MM.1S (cell line): Measurements from ENCODE around the gene CPNE2.

Source experiments
- DNase-seq: peaks from one replicate; pipeline ENCODE4 v3.0.0-alpha.2; 2015
- H2AFZ ChIP-seq: fragments of 300-600 bp; sonication (generic); 2 replicates; pipeline ENCODE4 v1.6.0; 2016; ENCODE audit warnings: antibody characterized with exemption, low read length
- H3F3A ChIP-seq: fragments of 300-600 bp; sonication (generic); 2 replicates; pipeline ENCODE4 v1.6.1; 2016; ENCODE audit warnings: mild to moderate bottlenecking, antibody characterized with exemption, low read length, moderate library complexity, mixed read lengths; ENCODE audit not compliant: insufficient read depth
- H3K27ac ChIP-seq: fragments of 300-600 bp; sonication (generic); 2 replicates; pipeline ENCODE4 v1.5.1; 2016; ENCODE audit warnings: mild to moderate bottlenecking, low read length
- H3K27me3 ChIP-seq: fragments of 300-600 bp; sonication (generic); replicated peaks from 2 replicates; pipeline ENCODE4 v1.6.0; 2016; ENCODE audit warnings: low read length; ENCODE audit not compliant: insufficient read depth
- H3K36me3 ChIP-seq: fragments of 300-600 bp; sonication (generic); replicated peaks from 2 replicates; pipeline ENCODE4 v1.6.1; 2016; ENCODE audit warnings: mild to moderate bottlenecking, low read length, mixed read lengths; ENCODE audit not compliant: insufficient read depth
- H3K4me1 ChIP-seq: fragments of 300-600 bp; sonication (generic); 2 replicates; pipeline ENCODE4 v1.6.1; 2016; ENCODE audit warnings: low read length, mixed read lengths
- H3K4me2 ChIP-seq: fragments of 300-600 bp; sonication (generic); 2 replicates; pipeline ENCODE4 v1.6.0; 2016; ENCODE audit warnings: low read depth, low read length
- H3K4me3 ChIP-seq: fragments of 300-600 bp; sonication (generic); 2 replicates; pipeline ENCODE4 v1.5.1; 2016; ENCODE audit warnings: low read length, mixed read lengths
- H3K79me2 ChIP-seq: fragments of 300-600 bp; sonication (generic); 2 replicates; pipeline ENCODE4 v1.6.1; 2016; ENCODE audit warnings: mixed run types, low read length, mixed read lengths
- H3K9ac ChIP-seq: fragments of 300-600 bp; sonication (generic); 2 replicates; pipeline ENCODE4 v1.6.1; 2016; ENCODE audit warnings: low read length, mixed read lengths
- H3K9me2 ChIP-seq: fragments of 300-600 bp; sonication (generic); replicated peaks from 2 replicates; pipeline ENCODE4 v1.6.1; 2016; ENCODE audit warnings: mild to moderate bottlenecking, low read length, mixed read lengths; ENCODE audit not compliant: insufficient read depth
- H3K9me3 ChIP-seq: fragments of 300-600 bp; sonication (generic); replicated peaks from 2 replicates; pipeline ENCODE4 v1.6.1; 2016; ENCODE audit warnings: mild to moderate bottlenecking, low read length, mixed read lengths; ENCODE audit not compliant: insufficient read depth
- H4K20me1 ChIP-seq: fragments of 300-600 bp; sonication (generic); 2 replicates; pipeline ENCODE4 v1.6.1; 2016; ENCODE audit warnings: mild to moderate bottlenecking, low read length, moderate library complexity, mixed read lengths; ENCODE audit not compliant: insufficient read depth
- CTCF ChIP-seq: fragments of 300-600 bp; sonication (generic); IDR thresholded peaks from 2 replicates; pipeline ENCODE4 v1.5.1; 2016; ENCODE audit warnings: antibody characterized with exemption, low read length, mixed read lengths
- EZH2 ChIP-seq: fragments of 300-600 bp; sonication (generic); optimal IDR thresholded peaks from 2 replicates; pipeline ENCODE3; 2017; ENCODE audit warnings: low read depth, mild to moderate bottlenecking, antibody characterized with exemption, low read length, mixed read lengths
- EZH2phosphoT487 ChIP-seq: fragments of 300-600 bp; sonication (generic); IDR thresholded peaks from 2 replicates; pipeline ENCODE4 v1.6.1; 2018; ENCODE audit warnings: antibody characterized with exemption, low read length

CPNE2 gene

GRCh38 chr16:57149391-57149790 lies 57.0 kb downstream of the CPNE2 start:
- Histone ChIP-seq H3F3A (0 out of 2 replicates have a peak, but pooled peaks cover 5% of the 10 kb centered on the region), H3K9me2 (no peaks in the 10 kb centered on the region), H4K20me1 (no peaks in the 10 kb centered on the region), H3K4me1 (peaks cover 28% of the 10 kb centered on the region), H3K79me2 (no peaks in the 10 kb centered on the region), H3K27me3 (no peaks in the 10 kb centered on the region), H3K4me2 (no peak overlapping the region), H3K4me3 (no peak overlapping the region), H3K9ac (no peak overlapping the region), H3K27ac (no peak overlapping the region), H3K36me3 (peaks cover 2% of the 10 kb centered on the region; the same call in 1 of the 2 replicates), H2AFZ (no peak overlapping the region), H3K9me3 (no peaks in the 10 kb centered on the region)
- TF ChIP-seq CTCF (no peak), EZH2 (no peak), EZH2phosphoT487 (no peak)
- DNase-seq = no peak

GRCh38 chr16:57150682-57151330 lies 58.4 kb downstream of the CPNE2 start:
- H3K79me2 ChIP-seq = no peaks in the 10 kb centered on the region
- no peaks in the 10 kb centered on the region for H3K27me3 ChIP-seq
- no peak overlapping the region for H3K4me2 ChIP-seq
- H3F3A ChIP-seq = 0 out of 2 replicates have a peak, but pooled peaks cover 5% of the 10 kb centered on the region
- H3K27ac ChIP-seq = no peak overlapping the region
- H3K36me3 ChIP-seq = peaks cover 2% of the 10 kb centered on the region; the same call in 1 of the 2 replicates
- no peak overlapping the region for H2AFZ ChIP-seq
- no peak for TF ChIP-seq CTCF
- no peak for TF ChIP-seq EZH2
- TF ChIP-seq EZH2phosphoT487 = no peak
- no peaks in the 10 kb centered on the region for H3K9me3 ChIP-seq
- no peaks in the 10 kb centered on the region for H3K9me2 ChIP-seq
- H3K4me3 ChIP-seq = no peak overlapping the region
- H4K20me1 ChIP-seq = no peaks in the 10 kb centered on the region
- no peak overlapping the region for H3K9ac ChIP-seq
- peaks cover 28% of the 10 kb centered on the region for H3K4me1 ChIP-seq
- DNase-seq = no peak

GRCh38 chr16:57151369-57151768 lies 59.0 kb downstream of the CPNE2 start:
- no peak overlapping the region for H3K4me3 ChIP-seq
- no peak for DNase-seq
- H3K79me2 ChIP-seq = no peaks in the 10 kb centered on the region
- 0 out of 2 replicates have a peak, but pooled peaks cover 5% of the 10 kb centered on the region for H3F3A ChIP-seq
- H3K36me3 ChIP-seq = peaks cover 2% of the 10 kb centered on the region; the same call in 1 of the 2 replicates
- no peak overlapping the region for H3K27ac ChIP-seq
- no peaks in the 10 kb centered on the region for H3K9me2 ChIP-seq
- H3K9ac ChIP-seq = no peak overlapping the region
- no peak overlapping the region for H2AFZ ChIP-seq
- no peaks in the 10 kb centered on the region for H3K9me3 ChIP-seq
- no peaks in the 10 kb centered on the region for H4K20me1 ChIP-seq
- TF ChIP-seq EZH2phosphoT487 = no peak
- TF ChIP-seq EZH2 = no peak
- TF ChIP-seq CTCF = no peak
- peaks cover 28% of the 10 kb centered on the region for H3K4me1 ChIP-seq
- no peak overlapping the region for H3K4me2 ChIP-seq
- H3K27me3 ChIP-seq = no peaks in the 10 kb centered on the region
